ENCODE results near the gene FGFR3.

GRCh38 chr4:1758306-1759121 is 34.6 kb upstream of the FGFR3 start:
- TF ChIP-seq CTCF (IDR thresholded peaks at IDR 0.05) (no peak), POLR2A (IDR thresholded peaks at IDR 0.05) (no peak), EP300 (IDR thresholded peaks at IDR 0.05) (no peak), POLR2AphosphoS5 (IDR thresholded peaks at IDR 0.05) (no peak)

Measured in upper lobe of left lung (tissue), 4 donors.